Measurements from ENCODE around the gene OTOR. TPM values are rescaled to one million over a fixed set of nuclear protein-coding genes. Genes with fewer than 3 reads are reported as not detected.

The OTOR gene
- total RNA-seq, 1 experiment from 2014 or later: not detected

GRCh38 chr20:16729565-16730460 lies 18.3 kb upstream of the OTOR start, which contains the start of gene SNRPB2:
SNRPB2 (plus strand) TSS chr20:16730026; CDS start chr20:16731703, 1,677 bp downstream.
- Histone ChIP-seq H3K4ac (ENCODE audit: low read depth, low read length) (0 out of 2 replicates have a peak within 1 kb of the TSS, but pooled peaks have one; percentile 45), H3K27ac (ENCODE audit: insufficient read length, low read depth, low read length) (no peak within 1 kb of the TSS), H3K18ac (ENCODE audit: insufficient read length, low read depth, low read length) (peak within 1 kb of the TSS; percentile 97), H3T11ph (ENCODE audit: low read length) (no peak within 1 kb of the TSS), H3K56ac (ENCODE audit: insufficient read length, low read depth, low read length) (peak within 1 kb of the TSS; percentile 27), H3K79me2 (ENCODE audit: insufficient read depth, low read length) (peaks cover 12% of the 10 kb centered on the region), H2AFZ (ENCODE audit: low read length) (no peak within 1 kb of the TSS), H4K20me1 (ENCODE audit: control insufficient read depth, insufficient read depth, insufficient read length) (no peaks in the 10 kb centered on the region), H2AK5ac (ENCODE audit: insufficient read length, low read length) (no peak within 1 kb of the TSS), H3K9ac (ENCODE audit: extremely low read depth, insufficient read length, low read length) (peak within 1 kb of the TSS; percentile 97), H4K91ac (ENCODE audit: insufficient read length, low read depth, low read length) (no peak within 1 kb of the TSS), H2BK20ac (ENCODE audit: low read depth, low read length, poor library complexity, severe bottlenecking) (no peak within 1 kb of the TSS), H3K23ac (ENCODE audit: insufficient read length, low read depth, low read length) (no peak within 1 kb of the TSS), H3K14ac (ENCODE audit: insufficient read depth, low read length) (peak within 1 kb of the TSS; percentile 96), H2BK12ac (ENCODE audit: insufficient read length, low read depth, low read length) (no peak within 1 kb of the TSS), H3K4me1 (ENCODE audit: insufficient read depth, low read length) (peaks cover 2% of the 10 kb centered on the region; the same call in 1 of the 2 replicates), H3K4me2 (ENCODE audit: insufficient read depth, insufficient read length, low read length) (peak within 1 kb of the TSS; percentile 95), H4K8ac (replicated peaks; ENCODE audit: insufficient read length, low read depth, low read length) (peak within 1 kb of the TSS; percentile 58), H4K5ac (ENCODE audit: insufficient read length, low read depth, low read length) (peak within 1 kb of the TSS; percentile 84), H3K79me1 (ENCODE audit: insufficient read depth, low read depth, low read length, poor library complexity, severe bottlenecking) (peaks cover 3% of the 10 kb centered on the region), H3K27me3 (ENCODE audit: insufficient read depth, low read length) (no peaks in the 10 kb centered on the region), H2BK120ac (ENCODE audit: low read depth, low read length, poor library complexity, severe bottlenecking) (no peak within 1 kb of the TSS), H2BK5ac (ENCODE audit: insufficient read length, low read length) (no peak within 1 kb of the TSS), H2BK15ac (ENCODE audit: low read depth, low read length) (no peak within 1 kb of the TSS), H3K23me2 (ENCODE audit: insufficient read length, low read depth, low read length, poor library complexity, severe bottlenecking) (peaks cover 3% of the 10 kb centered on the region), H3K9me3 (ENCODE audit: control insufficient read depth, low read depth, low read length) (no peaks in the 10 kb centered on the region)
- H3K9me3 Mint-ChIP-seq: peaks cover 1 to 7% of the 10 kb centered on the region in 2 experiments; a peak in 3 of 5 replicates
- H3K27ac Mint-ChIP-seq: peak within 1 kb of the TSS; percentile 99 to 100 (median 100)
- peaks cover 13 to 18% of the 10 kb centered on the region in 2 experiments for H3K4me1 Mint-ChIP-seq
- peaks cover 11 to 38% (median 34%) of the 10 kb centered on the region in 3 experiments; a peak in 6 of 7 replicates for H3K36me3 Mint-ChIP-seq (ENCODE audit: insufficient read depth in 1 of 3, low read depth in 3 of 3)
- peak; percentile 96 for DNase-seq
- TF ChIP-seq CTCF (conservative IDR thresholded peaks at IDR 0.05): no peak; the same call in 2 of the 3 replicates
- peaks cover 36% of the 10 kb centered on the region for H3K27me3 Mint-ChIP-seq (ENCODE audit: low read depth)
- H3K4me3 Mint-ChIP-seq: peak within 1 kb of the TSS; percentile 100
- no CpG with 5 or more reads among the region's 57 CpGs for WGBS (ENCODE audit: extremely low coverage, insufficient read length, low lambda C conversion rate)

Data from H9 (cell line).